ENCODE measurements around the gene FAR2. TPM values are rescaled to one million over a fixed set of nuclear protein-coding genes. Genes with fewer than 3 reads are reported as not detected.

FAR2 gene
- total RNA-seq, 2 donors from 2014 or later: 42.5 to 96.7 TPM

GRCh38 chr12:29244159-29244765 is 95.2 kb downstream of the FAR2 start:
- H3K9me3 ChIP-seq (ENCODE audit: control insufficient read depth, low read length): no peaks in the 10 kb centered on the region
- H3K27me3 ChIP-seq (ENCODE audit: control insufficient read depth, insufficient read depth, low read length, poor library complexity, severe bottlenecking): no peaks in the 10 kb centered on the region
- peaks cover 6% of the 10 kb centered on the region for H3K4me1 ChIP-seq (ENCODE audit: control insufficient read depth, insufficient read depth, low read length)
- no peaks in the 10 kb centered on the region for H3K36me3 ChIP-seq (ENCODE audit: control insufficient read depth, insufficient read depth, low read length)
- 88 to 100% methylated on average over 2 to 3 of the region's 3 CpGs for WGBS, 2 experiments (ENCODE audit: insufficient coverage in 1 of 2, insufficient read length in 1 of 2)
- no peak overlapping the region for H3K4me3 ChIP-seq (ENCODE audit: low read length)
- H3K9ac ChIP-seq (ENCODE audit: extremely low read depth, low read length, poor library complexity, severe bottlenecking): no peak overlapping the region
- Mint-ChIP-seq H3K27me3 (ENCODE audit: insufficient read depth) (no peaks in the 10 kb centered on the region), H3K27ac (no peak overlapping the region), H3K4me3 (no peak overlapping the region), H3K4me1 (peaks cover 28% of the 10 kb centered on the region), H3K9me3 (peaks cover 18% of the 10 kb centered on the region), H3K36me3 (ENCODE audit: low read depth) (peaks cover 16% of the 10 kb centered on the region)
- TF ChIP-seq CTCF (conservative IDR thresholded peaks at IDR 0.05): no peak
- DNase-seq: no peak
- H3K27ac ChIP-seq (ENCODE audit: low read depth, low read length): no peak overlapping the region

GRCh38 chr12:29245246-29245645 is 96.2 kb downstream of the FAR2 start:
- Mint-ChIP-seq H3K9me3 (peaks cover 20% of the 10 kb centered on the region), H3K27me3 (ENCODE audit: insufficient read depth) (no peaks in the 10 kb centered on the region), H3K27ac (no peak overlapping the region), H3K4me3 (no peak overlapping the region), H3K36me3 (ENCODE audit: low read depth) (peaks cover 18% of the 10 kb centered on the region), H3K4me1 (peaks cover 26% of the 10 kb centered on the region)
- no peaks in the 10 kb centered on the region for H3K36me3 ChIP-seq (ENCODE audit: control insufficient read depth, insufficient read depth, low read length)
- no peak overlapping the region for H3K4me3 ChIP-seq (ENCODE audit: low read length)
- TF ChIP-seq CTCF (conservative IDR thresholded peaks at IDR 0.05): no peak
- H3K27ac ChIP-seq (ENCODE audit: low read depth, low read length): no peak overlapping the region
- WGBS, 2 experiments (ENCODE audit: insufficient coverage in 1 of 2, insufficient read length in 1 of 2): 93 to 94% methylated on average over 3 of the region's 3 CpGs
- DNase-seq: no peak
- no peak overlapping the region for H3K9ac ChIP-seq (ENCODE audit: extremely low read depth, low read length, poor library complexity, severe bottlenecking)
- H3K27me3 ChIP-seq (ENCODE audit: control insufficient read depth, insufficient read depth, low read length, poor library complexity, severe bottlenecking): no peaks in the 10 kb centered on the region
- no peaks in the 10 kb centered on the region for H3K9me3 ChIP-seq (ENCODE audit: control insufficient read depth, low read length)
- H3K4me1 ChIP-seq (ENCODE audit: control insufficient read depth, insufficient read depth, low read length): peaks cover 6% of the 10 kb centered on the region

GRCh38 chr12:29249930-29250329 is 100.9 kb downstream of the FAR2 start:
- 80% methylated on average over 1 of the region's 2 CpGs; no CpG with 5 or more reads in 1 of the 2 experiments for WGBS, 2 experiments (ENCODE audit: insufficient coverage in 1 of 2, insufficient read length in 1 of 2)
- no peaks in the 10 kb centered on the region for H3K27me3 Mint-ChIP-seq (ENCODE audit: insufficient read depth)
- H3K4me3 ChIP-seq (ENCODE audit: low read length): no peak overlapping the region
- no peak for TF ChIP-seq CTCF (conservative IDR thresholded peaks at IDR 0.05)
- H3K27ac Mint-ChIP-seq: no peak overlapping the region
- peaks cover 13% of the 10 kb centered on the region for H3K36me3 Mint-ChIP-seq (ENCODE audit: low read depth)
- H3K9me3 ChIP-seq (ENCODE audit: control insufficient read depth, low read length): no peaks in the 10 kb centered on the region
- no peak overlapping the region for H3K27ac ChIP-seq (ENCODE audit: low read depth, low read length)
- peaks cover 20% of the 10 kb centered on the region for H3K9me3 Mint-ChIP-seq
- no peak overlapping the region for H3K4me3 Mint-ChIP-seq
- DNase-seq: no peak
- H3K9ac ChIP-seq (ENCODE audit: extremely low read depth, low read length, poor library complexity, severe bottlenecking): no peak overlapping the region
- no peaks in the 10 kb centered on the region for H3K36me3 ChIP-seq (ENCODE audit: control insufficient read depth, insufficient read depth, low read length)
- H3K27me3 ChIP-seq (ENCODE audit: control insufficient read depth, insufficient read depth, low read length, poor library complexity, severe bottlenecking): no peaks in the 10 kb centered on the region
- no peaks in the 10 kb centered on the region for H3K4me1 ChIP-seq (ENCODE audit: control insufficient read depth, insufficient read depth, low read length)
- H3K4me1 Mint-ChIP-seq: peaks cover 3% of the 10 kb centered on the region
